Heart right ventricle (tissue), 16 donors: ENCODE data around the gene SLC6A6. TPM values are rescaled to one million over a fixed set of nuclear protein-coding genes. Genes with fewer than 3 reads are reported as not detected.

Experiments used
- ATAC-seq, 8 donors: fragments of 200-7000 bp; cut with Tn5 transposase; one replicate each; pipeline ENCODE4 v1.9.1; 2020; ENCODE audit warnings: mild to moderate bottlenecking in 8 of 8, moderate library complexity in 8 of 8, moderate number of reproducible peaks in 1 of 8
- DNase-seq, 2 donors: peaks; one replicate each; pipeline ENCODE4 v3.0.0-alpha.2; 2020
- H3K27ac ChIP-seq, 10 donors: fragments of 200-600 bp; sonication (generic) in 2 of 10; one replicate each; pipeline versions ENCODE4 v1.5.0 to v1.8.0; 2020 to 2022; ENCODE audit warnings: mild to moderate bottlenecking in 3 of 10
- H3K27me3 ChIP-seq, 7 donors: fragments of 200-600 bp; one replicate each; pipeline ENCODE4 v1.8.0; 2021 to 2022; ENCODE audit warnings: mild to moderate bottlenecking in 2 of 7
- H3K36me3 ChIP-seq, 9 donors: fragments of 200-600 bp; sonication (generic) in 1 of 9; one replicate each; pipeline versions ENCODE4 v1.5.0 to v1.8.0; 2020 to 2022; ENCODE audit warnings: mild to moderate bottlenecking in 2 of 9
- H3K4me1 ChIP-seq, 9 donors: fragments of 200-600 bp; sonication (generic) in 1 of 9; one replicate each; pipeline versions ENCODE4 v1.5.0 to v1.8.0; 2020 to 2022; ENCODE audit warnings: mild to moderate bottlenecking in 4 of 9
- H3K4me3 ChIP-seq, 10 donors: fragments of 200-600 bp; sonication (generic) in 2 of 10; one replicate each; pipeline versions ENCODE4 v1.5.0 to v1.8.0; 2020 to 2022; ENCODE audit warnings: mild to moderate bottlenecking in 7 of 10, moderate library complexity in 2 of 10
- H3K9me3 ChIP-seq, 11 donors: fragments of 200-600 bp in 10 of 11; sonication (generic) in 2 of 11; one replicate each; pipeline versions ENCODE4 v1.5.0 to v1.8.0; 2013 to 2022; ENCODE audit warnings: mild to moderate bottlenecking in 2 of 11, control low read depth in 1 of 11, moderate library complexity in 1 of 11
- WGBS, 2 donors: extraction: QIAGEN DNeasy Blood & Tissue Kit; methylation state at CpG; one replicate each; pipeline ENCODE4 v1.1.7; 2013; ENCODE audit warnings: inconsistent platforms in 1 of 2; 5-methylcytosine and 5-hydroxymethylcytosine counted together
- intact Hi-C, 10 donors: fragments of 100-400 bp; cut with DNase I; formaldehyde crosslinking; loops; one replicate each; pipeline versions ENCODE4 v1.11.1 to v1.14.2; 2022
- polyA plus RNA-seq, 2 donors: library from polyadenylated mRNA; stranded (reverse); fragments of 200-250 nt; gene quantifications; one replicate each; pipeline ENCODE4 v1.2.3, GENCODE V29; 2013
- total RNA-seq, 10 donors: library from RNA; stranded (reverse); fragmentation: NEBNext Ultra II Directional in 3 of 10; extraction: Animal tissue kit (Norgen Biotek cat#: 25700) in 3 of 10; gene quantifications; one replicate each; pipeline versions ENCODE4 v1.2.1 to v1.2.4, GENCODE V29; 2021 to 2023
- TF ChIP-seq, protein P1 (sequence below), 9 donors: fragments of 200-600 bp; sonication (generic) in 2 of 9; IDR thresholded peaks; one replicate each; pipeline versions ENCODE4 v1.5.0 to v1.8.0; 2021 to 2022; ENCODE audit warnings: antibody characterized with exemption in 9 of 9, mild to moderate bottlenecking in 5 of 9, moderate library complexity in 1 of 9
- donor health status: Arrhythmogenic right ventricular cardiomyopathy.
- donor health status: ischemic (EF 13 %, LVEDD 7.1; RV severe dilation, severe dysfunction).
- donor health status: healthy with polysubstance abuse.
- donor health status: DM: no; HTN: yes; CAD: no.
- donor health status: DM: no; HTN: no; CAD: no.
- donor health status: ischemic (EF 25% LVEDD 6.9; RV normal size, moderate dysfunction).
- donor health status: ischemic (EF 25% LVEDD 5.7; RV mildly dilated, moderate dysfunction).
- donor health status: healthy.
- donor health status: DM: yes; HTN: yes; CAD: no.
- donor health status: Ischemic cardiomyopathy.
- donor health status: ischemic (EF 35%, LVEDD 5.7; RV mildly dilated, moderate dysfunction).
- donor health status: nonischemic (EF 11% LVEDD 7.7; RV severe dilation, severe dysfunction).
- donor health status: DM: yes; HTN: yes; CAD: no.
- donor health status: PGD.
- donor health status: ischemic (EF 29% LVEDD 5.4; RV normal size, mild dysfunction).
- donor health status: nonischemic (EF 23%, LVEDD 6.1; RV moderate dilation, normal function).

SLC6A6 gene
- total and polyA plus RNA-seq, 12 donors = 7.7 to 68.7 (median 44.0) TPM

DNA sequence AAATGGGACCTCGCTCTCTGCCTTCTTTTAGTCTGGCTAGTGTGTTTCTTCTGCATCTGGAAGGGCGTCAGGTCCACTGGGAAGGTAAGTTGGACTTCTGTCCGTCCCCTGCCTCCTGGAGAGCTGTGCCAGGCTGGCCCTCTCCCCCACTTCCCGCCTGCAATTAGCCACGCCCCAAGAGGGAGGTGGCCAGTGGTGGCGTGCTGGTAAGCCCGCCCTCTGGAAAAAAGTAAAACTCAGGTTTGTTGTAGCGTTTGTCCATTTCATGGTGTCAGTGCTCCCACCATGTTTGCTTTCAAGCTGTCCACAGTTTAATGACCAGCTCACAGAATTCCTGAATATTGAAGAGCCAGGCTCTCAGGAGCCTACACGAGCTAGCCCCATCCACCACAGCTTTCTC lies 55.6 kb downstream of the SLC6A6 start:
- TF ChIP-seq, protein P1, sequence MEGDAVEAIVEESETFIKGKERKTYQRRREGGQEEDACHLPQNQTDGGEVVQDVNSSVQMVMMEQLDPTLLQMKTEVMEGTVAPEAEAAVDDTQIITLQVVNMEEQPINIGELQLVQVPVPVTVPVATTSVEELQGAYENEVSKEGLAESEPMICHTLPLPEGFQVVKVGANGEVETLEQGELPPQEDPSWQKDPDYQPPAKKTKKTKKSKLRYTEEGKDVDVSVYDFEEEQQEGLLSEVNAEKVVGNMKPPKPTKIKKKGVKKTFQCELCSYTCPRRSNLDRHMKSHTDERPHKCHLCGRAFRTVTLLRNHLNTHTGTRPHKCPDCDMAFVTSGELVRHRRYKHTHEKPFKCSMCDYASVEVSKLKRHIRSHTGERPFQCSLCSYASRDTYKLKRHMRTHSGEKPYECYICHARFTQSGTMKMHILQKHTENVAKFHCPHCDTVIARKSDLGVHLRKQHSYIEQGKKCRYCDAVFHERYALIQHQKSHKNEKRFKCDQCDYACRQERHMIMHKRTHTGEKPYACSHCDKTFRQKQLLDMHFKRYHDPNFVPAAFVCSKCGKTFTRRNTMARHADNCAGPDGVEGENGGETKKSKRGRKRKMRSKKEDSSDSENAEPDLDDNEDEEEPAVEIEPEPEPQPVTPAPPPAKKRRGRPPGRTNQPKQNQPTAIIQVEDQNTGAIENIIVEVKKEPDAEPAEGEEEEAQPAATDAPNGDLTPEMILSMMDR (IDR thresholded peaks at IDR 0.05) = no peak
- Histone ChIP-seq H3K9me3 (no peaks in the 10 kb centered on the region), H3K27ac (no peak overlapping the region), H3K4me3 (no peak overlapping the region), H3K27me3 (peaks cover 0 to 25% (median 2%) of the 10 kb centered on the region in 7 donors), H3K36me3 (peaks cover 0 to 94% (median 0%) of the 10 kb centered on the region in 9 donors), H3K4me1 (peaks cover 15 to 62% (median 45%) of the 10 kb centered on the region in 9 donors)
- WGBS, 2 donors = 65 to 77% methylated on average over 9 of the region's 9 CpGs
- ATAC-seq (no peak), DNase-seq (no peak)
- intact Hi-C loops = no loop called here

DNA sequence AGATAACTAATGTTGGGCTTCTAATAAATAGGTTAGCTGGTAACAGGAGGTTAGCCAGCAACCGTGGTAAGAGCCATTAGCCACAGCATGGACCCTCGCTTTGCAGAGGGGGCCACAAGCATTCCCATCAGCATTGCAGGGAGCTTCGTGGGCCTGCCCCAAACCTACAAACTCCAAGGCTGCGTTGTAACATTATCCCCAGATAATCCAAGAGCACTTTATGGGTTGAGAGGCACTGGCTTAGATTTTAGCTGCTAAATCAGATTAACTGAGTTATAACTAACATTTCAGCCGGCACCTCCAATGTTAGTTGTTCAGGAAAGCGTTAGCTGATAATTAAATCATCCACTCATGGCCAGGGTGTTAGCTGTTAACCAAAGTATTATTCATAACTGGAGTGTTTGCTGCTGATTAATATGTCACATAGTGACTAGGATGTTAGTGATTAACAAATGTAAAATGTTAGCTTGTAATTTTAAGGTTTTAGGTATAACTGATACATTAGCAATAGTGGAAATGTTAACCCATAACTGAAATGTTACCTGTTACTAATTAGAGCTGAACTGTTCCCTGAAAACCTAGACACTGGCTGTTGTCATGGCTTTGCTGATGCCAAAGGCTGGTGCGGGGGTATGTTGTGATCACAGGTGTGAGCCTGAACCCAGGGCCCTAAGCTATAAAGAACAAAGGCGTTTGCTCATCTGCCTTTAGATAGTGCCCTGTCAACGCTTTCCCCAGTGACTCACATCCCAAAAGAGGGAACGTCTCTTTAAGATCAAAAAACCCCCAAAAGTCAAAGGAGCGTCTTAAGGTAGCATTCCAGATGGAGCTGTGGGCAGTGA lies 56.2 kb downstream of the SLC6A6 start:
- WGBS, 2 donors = 85 to 87% methylated on average over 11 of the region's 11 CpGs
- intact Hi-C loops = no loop called here
- Histone ChIP-seq H3K27me3 (peaks cover 0 to 29% (median 7%) of the 10 kb centered on the region in 7 donors), H3K36me3 (peaks cover 0 to 97% (median 0%) of the 10 kb centered on the region in 9 donors), H3K9me3 (no peaks in the 10 kb centered on the region), H3K27ac (no peak overlapping the region), H3K4me3 (no peak overlapping the region), H3K4me1 (peaks cover 10 to 62% (median 38%) of the 10 kb centered on the region in 9 donors)
- ATAC-seq = no peak
- TF ChIP-seq, protein P1 (IDR thresholded peaks at IDR 0.05) = no peak
- DNase-seq = no peak

DNA sequence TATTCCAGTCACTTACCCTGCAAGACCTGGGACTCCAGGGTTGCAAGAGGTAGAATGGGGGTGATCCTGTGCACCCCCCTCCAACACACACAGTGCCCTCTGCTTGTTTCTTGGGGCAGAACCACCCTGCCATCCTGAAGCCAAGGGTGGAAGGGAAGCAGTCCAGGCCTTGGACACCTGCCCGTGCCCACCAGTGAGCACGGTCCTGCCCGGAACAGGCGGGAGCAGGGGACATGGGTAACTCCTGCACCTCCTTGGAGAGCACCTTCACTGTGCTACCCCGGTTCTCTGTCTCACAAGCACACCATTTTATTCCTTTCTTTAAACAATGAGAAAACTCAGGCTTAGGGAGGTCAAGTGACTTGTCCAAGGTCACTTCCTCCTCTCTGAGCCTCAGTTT lies 57.0 kb downstream of the SLC6A6 start:
- ATAC-seq = no peak
- H3K9me3 ChIP-seq = no peaks in the 10 kb centered on the region
- 89 to 95% methylated on average over 5 of the region's 5 CpGs for WGBS, 2 donors
- no peak for DNase-seq
- no peak overlapping the region for H3K27ac ChIP-seq
- H3K4me3 ChIP-seq = no peak overlapping the region
- peaks cover 0 to 98% (median 0%) of the 10 kb centered on the region in 9 donors for H3K36me3 ChIP-seq
- TF ChIP-seq, protein P1 (IDR thresholded peaks at IDR 0.05) = no peak
- intact Hi-C loops = no loop called here
- H3K4me1 ChIP-seq = peaks cover 2 to 57% (median 31%) of the 10 kb centered on the region in 9 donors
- peaks cover 0 to 34% (median 7%) of the 10 kb centered on the region in 7 donors for H3K27me3 ChIP-seq

DNA sequence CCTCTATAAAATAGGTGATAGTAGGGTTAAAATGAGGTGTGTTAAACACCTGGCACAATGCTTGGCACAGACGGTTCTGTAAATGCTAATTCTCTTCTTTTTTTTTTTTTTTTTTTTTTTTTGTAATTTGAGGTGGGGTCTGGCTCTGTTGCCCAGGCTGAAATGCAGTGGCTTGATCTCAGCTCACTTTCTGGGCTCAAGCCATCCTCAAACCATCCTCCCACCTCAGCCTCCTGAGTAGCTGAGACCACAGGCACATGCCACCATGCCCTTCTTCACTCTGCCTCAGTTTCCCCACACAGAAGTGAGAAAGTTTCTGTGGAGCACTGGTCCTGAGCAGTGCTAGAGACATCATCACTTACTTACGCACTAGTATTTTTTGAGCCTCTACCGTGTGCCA lies 57.4 kb downstream of the SLC6A6 start:
- no peak for ATAC-seq
- Histone ChIP-seq H3K27ac (peak overlapping the region in 3 of 10 donors; percentile 21 to 44 (median 40)), H3K9me3 (no peaks in the 10 kb centered on the region), H3K4me3 (no peak overlapping the region), H3K4me1 (peaks cover 2 to 53% (median 28%) of the 10 kb centered on the region in 9 donors), H3K27me3 (peaks cover 0 to 36% (median 7%) of the 10 kb centered on the region in 7 donors), H3K36me3 (peaks cover 0 to 98% (median 0%) of the 10 kb centered on the region in 9 donors)
- TF ChIP-seq, protein P1 (IDR thresholded peaks at IDR 0.05) = no peak
- no peak for DNase-seq
- intact Hi-C loops = loop anchor here in 7 of 10 donors (2.0 to 10.0 kb wide), 7 partner anchors 57 to 805 kb away; partner anchors contain the start of gene SLC6A6 (in 2 of the 7)
- 79 to 90% methylated on average over 3 of the region's 3 CpGs for WGBS, 2 donors
